VCaP (cell line): ENCODE results near the gene TTC28.
"Not testable (repeated sequence)": the region's sequence is repeated elsewhere in the genome, so short reads cannot be mapped to it uniquely, and the experiment has no call there.

ENCODE experiments used
- H3K27ac ChIP-seq: fragments of 450-650 bp; 2 replicates; pipeline ENCODE4 v1.5.1; 2017
- TF ChIP-seq, protein P1 (sequence below): fragments of 450-650 bp; conservative IDR thresholded peaks from 2 replicates; pipeline ENCODE4 v1.5.1; 2017; ENCODE audit warnings: mild to moderate bottlenecking, moderate library complexity

TTC28 gene

DNA sequence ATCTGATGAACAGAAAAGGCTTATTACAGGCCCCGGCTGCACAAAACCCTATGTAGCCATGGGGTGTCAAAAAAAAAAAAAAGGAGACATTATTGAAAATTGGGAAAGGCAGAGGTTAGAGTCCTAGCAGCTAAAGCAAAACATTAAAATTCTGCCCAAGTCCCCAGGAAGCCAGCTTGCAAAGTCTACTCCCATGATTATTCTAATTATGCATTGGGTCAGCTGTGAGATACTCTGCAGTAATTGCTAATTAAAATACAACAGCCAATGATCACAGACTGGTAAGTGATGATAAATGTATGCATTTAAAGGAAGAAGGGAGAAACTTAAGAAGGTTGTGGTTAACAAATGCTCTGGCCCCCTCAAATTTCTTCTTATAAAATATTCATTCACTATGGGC, 473.7 kb downstream of the TTC28 start:
- TF ChIP-seq, protein P1, sequence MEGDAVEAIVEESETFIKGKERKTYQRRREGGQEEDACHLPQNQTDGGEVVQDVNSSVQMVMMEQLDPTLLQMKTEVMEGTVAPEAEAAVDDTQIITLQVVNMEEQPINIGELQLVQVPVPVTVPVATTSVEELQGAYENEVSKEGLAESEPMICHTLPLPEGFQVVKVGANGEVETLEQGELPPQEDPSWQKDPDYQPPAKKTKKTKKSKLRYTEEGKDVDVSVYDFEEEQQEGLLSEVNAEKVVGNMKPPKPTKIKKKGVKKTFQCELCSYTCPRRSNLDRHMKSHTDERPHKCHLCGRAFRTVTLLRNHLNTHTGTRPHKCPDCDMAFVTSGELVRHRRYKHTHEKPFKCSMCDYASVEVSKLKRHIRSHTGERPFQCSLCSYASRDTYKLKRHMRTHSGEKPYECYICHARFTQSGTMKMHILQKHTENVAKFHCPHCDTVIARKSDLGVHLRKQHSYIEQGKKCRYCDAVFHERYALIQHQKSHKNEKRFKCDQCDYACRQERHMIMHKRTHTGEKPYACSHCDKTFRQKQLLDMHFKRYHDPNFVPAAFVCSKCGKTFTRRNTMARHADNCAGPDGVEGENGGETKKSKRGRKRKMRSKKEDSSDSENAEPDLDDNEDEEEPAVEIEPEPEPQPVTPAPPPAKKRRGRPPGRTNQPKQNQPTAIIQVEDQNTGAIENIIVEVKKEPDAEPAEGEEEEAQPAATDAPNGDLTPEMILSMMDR, result no peak

DNA sequence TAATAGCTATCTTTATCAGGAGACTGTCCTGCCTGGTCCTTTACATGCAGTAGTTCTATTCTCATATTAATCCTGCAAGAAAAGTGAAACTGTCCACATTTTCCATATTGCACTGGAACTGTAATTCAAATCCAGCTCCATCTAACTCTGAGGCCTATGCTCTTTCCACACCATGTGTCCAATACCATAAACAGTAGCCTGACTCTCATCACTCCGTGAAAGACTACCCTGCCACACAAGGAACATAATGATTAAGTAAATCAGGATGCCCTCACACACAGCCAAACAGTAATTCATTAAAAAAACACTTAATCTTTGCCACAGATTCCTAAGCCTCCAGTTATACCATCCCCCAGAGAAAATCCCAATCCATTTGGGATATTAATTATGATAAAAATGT, 475.3 kb downstream of the TTC28 start:
- no peak overlapping the region for H3K27ac ChIP-seq
- TF ChIP-seq, protein P1, result no peak

More for the DNA sequence above, 473.7 kb downstream of the TTC28 start:
- H3K27ac ChIP-seq, result no peak overlapping the region

DNA sequence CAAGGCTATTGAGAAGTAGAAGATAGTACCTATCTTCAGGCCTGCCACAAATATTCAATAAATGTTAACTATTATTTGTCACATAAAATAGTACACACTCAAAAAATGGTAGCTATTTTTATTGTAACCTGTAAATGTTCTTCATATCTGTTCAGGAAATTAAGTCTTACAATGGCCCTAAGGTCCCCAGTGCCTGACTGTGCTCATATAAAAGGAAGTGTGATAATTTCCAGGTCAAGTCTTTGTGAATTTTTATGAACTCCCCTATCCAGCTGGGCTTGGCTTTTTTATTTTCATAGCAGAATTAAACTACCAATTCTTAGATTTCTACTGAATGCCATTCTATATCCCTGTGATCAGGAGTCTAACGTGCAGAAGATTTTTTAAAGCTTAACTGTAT, 476.4 kb downstream of the TTC28 start:
- TF ChIP-seq, protein P1, result no peak
- H3K27ac ChIP-seq, result no peak overlapping the region

DNA sequence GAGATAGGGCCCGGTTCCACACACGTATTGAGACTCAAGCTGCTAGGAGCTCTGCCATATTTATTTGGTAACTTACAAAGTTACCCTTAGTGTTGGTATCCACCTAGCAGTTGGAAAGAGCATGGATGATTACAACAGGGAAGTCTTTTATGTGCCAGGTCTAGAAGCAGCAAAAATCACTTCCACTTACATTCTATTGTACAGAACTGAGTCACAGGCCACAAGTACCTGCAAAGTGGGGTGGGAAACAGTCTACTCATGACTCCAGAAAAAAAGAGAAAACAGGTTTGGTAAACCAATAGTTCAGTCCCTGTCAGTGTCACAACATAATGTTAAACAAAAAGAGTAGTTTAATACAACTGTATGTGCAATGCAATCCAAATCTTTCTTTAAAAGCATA, 480.9 kb downstream of the TTC28 start:
- TF ChIP-seq, protein P1, result no peak
- H3K27ac ChIP-seq, result no peak overlapping the region

DNA sequence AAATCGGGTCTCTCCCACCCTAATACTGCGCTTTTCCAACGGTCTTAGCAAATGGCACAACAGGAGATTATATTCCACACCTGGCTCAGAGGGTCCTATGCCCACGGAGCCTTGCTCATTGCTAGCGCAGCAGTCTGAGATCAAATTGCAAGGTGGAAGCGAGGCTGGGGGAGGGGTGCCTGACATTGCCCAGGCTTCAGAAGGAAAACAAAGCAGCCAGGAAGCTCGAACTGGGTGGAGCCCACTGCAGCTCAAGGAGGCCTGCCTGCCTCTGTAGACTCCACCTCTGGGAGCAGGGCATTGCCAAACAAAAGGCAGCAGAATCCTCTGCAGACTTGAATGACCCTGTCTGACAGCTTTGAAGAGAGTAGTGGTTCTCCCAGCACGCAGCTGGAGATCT, 488.1 kb downstream of the TTC28 start:
- not testable (repeated sequence) for H3K27ac ChIP-seq

DNA sequence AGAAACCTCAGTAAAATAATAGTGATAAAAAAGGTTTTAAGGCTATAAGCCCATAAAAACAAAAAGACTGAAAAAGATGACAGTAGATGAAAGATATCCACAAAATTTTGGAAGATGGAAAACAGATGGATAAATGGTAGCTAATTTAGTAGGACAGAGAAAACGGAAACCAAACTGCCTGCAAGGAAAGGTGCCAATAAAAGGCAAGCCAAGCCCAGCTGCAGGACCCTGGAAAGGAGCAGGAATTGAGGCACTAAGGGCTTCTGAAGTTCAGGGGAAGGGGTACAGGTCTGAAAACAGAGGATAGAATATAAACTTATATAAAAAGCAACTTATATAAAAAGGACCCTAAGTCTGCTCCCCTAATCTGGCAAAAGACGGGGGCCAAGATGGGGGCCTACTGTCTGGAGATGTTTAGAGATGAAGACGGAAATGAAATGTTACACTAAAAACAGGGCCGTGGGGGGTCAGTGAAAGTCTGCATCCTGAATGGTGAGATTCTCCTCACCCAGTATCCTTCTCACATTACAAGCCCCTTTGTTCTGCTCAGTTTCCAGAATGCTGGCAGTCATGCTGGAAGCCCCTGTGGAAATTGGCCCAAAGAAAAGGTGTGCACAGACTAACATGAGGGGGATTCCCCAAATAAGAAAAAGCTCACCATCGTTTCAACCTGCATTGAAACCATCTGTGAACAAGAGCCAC, 491.3 kb downstream of the TTC28 start:
- TF ChIP-seq, protein P1, result no peak
- H3K27ac ChIP-seq, result no peak overlapping the region

DNA sequence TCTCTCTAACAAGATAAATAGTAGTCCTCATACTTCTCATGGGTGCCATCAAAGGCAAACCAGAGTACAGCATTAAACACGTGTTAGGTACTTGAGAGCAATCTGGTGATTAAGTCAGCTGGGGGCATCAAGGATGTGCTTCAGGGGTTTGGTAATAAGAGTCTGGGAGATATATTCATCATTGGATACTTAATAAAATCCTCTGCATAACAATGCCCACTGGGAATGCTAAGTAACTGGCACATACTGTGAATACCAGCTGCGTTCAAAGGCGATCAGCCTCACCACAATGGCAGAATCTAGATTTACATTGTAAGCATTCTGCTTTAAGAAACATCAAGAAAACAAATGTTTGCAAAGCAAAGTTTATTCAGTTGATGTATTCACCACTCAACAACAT, 492.0 kb downstream of the TTC28 start:
- no peak overlapping the region for H3K27ac ChIP-seq
- TF ChIP-seq, protein P1, result no peak

DNA sequence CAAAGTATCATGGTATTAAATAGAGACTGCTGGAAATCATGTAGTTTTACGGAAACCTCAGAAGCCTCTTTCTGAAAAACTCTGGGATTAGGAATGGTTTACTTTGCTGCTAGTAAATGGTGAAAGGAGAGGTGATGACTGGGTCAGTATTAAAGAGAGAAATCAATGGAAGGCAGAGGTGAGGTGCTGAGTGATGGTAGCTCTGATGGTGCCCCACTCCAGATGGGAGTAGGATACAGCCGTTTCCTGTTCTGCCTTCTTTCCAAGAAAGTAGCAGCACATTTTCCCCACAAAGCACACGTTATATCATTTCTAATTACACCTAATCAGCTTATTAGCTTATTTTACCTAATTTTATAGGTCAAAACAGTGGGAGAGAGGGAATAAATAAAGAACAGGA, 493.0 kb downstream of the TTC28 start:
- TF ChIP-seq, protein P1, result no peak
- H3K27ac ChIP-seq, result no peak overlapping the region
